GM19240 (cell line): ENCODE results near the gene KIT.

ENCODE experiments used
- DNase-seq: peaks from one replicate; pipeline ENCODE4 v3.0.0; 2011; ENCODE audit warnings: low spot score; ENCODE audit not compliant: insufficient read length

KIT gene

GRCh38 chr4:54700986-54701385, 43.2 kb downstream of the KIT start:
- no peak for DNase-seq

DNA sequence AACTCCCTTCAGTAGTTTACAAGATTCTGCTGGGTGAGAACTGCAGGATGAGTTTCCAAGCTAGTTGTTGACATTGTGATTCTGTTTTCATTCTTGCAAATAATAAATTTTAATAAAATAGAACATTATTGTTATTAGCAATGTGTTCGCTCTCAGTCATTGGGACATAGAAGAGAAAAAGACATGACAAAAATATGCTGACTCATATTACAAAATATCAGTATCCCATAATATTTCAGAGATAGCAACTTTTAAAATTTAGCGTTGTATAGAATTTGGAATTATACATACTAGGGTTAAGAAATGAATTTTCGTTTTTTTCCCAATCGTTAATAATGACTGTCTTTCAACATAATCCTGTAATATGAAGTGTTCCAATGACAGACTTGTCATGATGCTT, 45.4 kb downstream of the KIT start:
- DNase-seq = no peak

DNA sequence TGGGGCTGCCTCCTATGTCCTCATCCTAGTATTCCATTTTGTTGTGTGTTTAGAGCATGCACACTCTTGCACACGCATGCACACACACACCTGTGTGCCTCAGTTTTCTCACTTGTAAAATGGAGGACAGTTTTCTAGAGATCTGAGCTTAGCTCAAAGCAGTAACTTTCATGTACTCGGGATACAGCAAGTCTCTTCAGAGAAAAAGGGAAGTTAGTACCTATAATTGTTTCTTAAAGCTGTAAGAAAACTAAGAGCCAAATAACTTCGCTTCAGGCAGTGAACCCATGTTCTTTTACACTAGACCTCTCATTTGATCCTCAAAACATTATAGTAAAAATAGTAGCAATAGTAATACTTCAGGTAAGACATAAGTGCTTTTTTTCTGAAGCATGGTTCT, 49.6 kb downstream of the KIT start:
- DNase-seq = no peak

DNA sequence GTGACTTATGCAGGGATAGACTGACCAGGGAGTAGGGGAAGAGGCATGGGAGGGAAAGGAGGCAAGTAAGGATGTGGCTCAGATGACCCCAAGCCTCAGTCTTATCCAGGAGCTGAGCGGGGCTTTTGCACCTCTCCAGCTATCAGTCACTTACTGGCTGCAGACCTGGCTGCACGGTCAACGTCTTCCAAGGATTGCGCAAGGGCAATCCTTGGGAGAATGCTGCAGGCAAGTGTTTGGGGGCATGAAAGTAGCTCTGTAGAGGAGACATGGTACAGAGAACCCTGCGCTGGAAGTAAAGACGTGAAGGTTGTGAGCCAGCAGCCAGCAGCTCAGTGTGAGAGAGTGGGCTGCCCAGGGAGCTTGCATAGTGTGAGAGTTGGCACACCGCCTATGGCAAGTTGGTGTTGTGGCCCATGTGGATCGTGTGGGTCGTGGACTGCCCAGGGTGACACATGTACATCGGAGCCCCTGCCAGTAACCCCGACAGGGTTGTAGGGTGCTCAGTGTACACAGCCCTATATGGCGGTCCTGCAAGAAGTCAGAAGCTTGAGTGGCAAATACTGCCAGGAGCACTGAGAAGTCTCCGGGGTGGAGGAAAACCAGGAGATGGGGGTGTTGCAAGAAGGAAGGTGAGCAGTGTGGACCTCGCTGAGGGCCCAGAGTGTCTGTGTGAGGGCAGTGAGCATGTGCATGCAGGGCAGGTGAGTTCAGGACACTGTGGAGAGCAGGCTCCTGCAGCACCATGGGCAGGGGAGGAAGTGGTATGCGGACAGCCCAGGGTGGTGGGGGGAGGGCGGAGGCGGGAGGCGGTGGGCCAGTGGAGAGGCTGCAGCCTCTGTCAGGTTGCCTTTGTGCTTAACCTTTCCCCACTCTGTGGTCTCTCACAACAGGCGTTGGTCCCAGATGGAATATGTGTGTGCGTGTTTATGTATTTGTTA, 50.9 kb downstream of the KIT start:
- DNase-seq = no peak

- DNase-seq = no peak
These were observed 51.6 kb downstream of the KIT start for GRCh38 chr4:54709400-54709799.

- no peak for DNase-seq
These were observed 54.4 kb downstream of the KIT start for GRCh38 chr4:54712206-54712605.

GRCh38 chr4:54714631-54715030, 56.9 kb downstream of the KIT start:
- DNase-seq = no peak

DNA sequence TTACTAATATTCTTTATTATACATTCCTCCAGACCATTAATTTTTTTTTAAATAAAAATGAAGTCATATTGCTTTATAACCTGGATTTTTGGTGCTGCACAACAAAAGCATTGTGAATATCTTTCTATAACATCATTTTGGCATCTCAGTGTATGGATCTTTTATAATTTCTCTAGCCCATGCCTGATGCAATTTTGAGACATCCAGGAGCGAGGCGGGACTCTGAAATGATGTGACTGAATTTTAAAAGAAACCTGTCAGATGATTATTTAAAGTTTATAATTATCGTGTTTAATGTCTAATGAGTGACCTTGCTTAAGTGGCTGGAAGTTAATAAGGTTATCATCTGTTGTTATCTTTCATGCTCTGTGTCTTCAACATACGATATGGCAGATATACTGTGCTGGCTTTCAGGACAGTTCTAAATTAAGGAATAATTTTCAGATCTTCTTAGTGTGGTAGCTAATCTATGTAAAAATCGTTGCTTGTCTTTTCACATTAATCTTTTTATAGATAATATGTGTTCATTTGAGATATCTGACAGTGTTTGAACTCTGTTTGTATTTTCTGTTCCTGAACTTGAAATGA, 58.8 kb downstream of the KIT start:
- DNase-seq = no peak

GRCh38 chr4:54717694-54718093, 59.9 kb downstream of the KIT start:
- DNase-seq = no peak

DNA sequence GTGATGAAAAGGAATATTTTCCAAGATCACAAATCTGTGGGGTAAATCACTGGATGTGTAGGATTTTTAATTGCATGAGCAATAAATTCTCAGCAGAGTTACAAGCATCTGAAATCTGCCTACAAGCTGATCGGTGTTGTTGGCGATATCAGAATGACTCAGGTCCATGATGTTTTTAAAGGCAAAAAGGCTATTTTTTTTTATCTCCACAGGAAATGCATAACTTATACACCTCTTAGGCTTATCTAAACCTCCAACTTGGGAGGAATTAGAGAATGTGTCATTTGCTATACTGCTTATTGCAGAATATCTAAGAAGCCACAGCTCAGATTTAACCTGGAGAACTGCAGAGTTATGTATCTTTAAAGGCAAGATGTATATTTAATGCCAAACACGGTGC, 61.6 kb downstream of the KIT start:
- DNase-seq = no peak

- no peak for DNase-seq
These were observed 65.5 kb downstream of the KIT start for GRCh38 chr4:54723220-54723619.

GRCh38 chr4:54723820-54724219, 66.1 kb downstream of the KIT start:
- no peak for DNase-seq

GRCh38 chr4:54726907-54727306, 69.2 kb downstream of the KIT start:
- DNase-seq = no peak

- DNase-seq = no peak
These were observed 69.6 kb downstream of the KIT start for GRCh38 chr4:54727346-54727745.

- DNase-seq = no peak
These were observed 70.6 kb downstream of the KIT start for GRCh38 chr4:54728368-54728767.

GRCh38 chr4:54729256-54729655, 71.5 kb downstream of the KIT start:
- DNase-seq = no peak

DNA sequence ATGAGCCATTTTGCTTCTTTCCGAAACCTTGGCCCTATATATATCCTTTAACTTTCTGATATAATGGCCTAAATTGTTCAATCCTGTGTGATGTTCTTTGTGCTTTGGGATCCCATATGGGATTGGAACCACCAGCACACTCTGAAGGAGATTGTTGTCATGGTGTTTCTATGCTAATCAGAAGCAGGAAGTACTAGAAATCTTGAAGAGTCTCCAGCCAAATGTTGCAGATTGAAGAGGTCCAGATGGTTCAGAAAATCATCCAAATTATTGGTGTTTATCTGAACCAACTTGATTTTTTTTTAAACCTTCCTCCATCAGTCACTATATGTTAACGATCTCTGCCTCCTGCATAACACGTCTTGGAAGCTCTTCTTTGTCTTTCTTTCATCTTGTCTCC, 72.8 kb downstream of the KIT start:
- no peak for DNase-seq

DNA sequence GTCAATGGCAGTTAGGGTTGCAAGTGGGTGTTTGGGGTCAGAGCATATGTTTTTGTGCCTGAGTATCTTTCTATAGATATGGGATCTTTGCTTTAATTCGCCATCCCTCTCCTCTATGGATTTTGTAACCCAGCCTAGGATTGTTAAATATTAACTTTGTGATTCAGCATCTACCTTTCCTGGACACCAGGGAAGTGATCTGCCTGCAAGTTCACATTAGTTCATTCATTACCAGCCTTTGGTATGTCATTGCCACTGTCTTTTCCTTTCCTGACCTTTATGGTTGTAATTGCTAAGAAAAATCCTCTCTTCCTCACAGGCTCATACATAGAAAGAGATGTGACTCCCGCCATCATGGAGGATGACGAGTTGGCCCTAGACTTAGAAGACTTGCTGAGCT, 73.8 kb downstream of the KIT start:
- no peak for DNase-seq

DNA sequence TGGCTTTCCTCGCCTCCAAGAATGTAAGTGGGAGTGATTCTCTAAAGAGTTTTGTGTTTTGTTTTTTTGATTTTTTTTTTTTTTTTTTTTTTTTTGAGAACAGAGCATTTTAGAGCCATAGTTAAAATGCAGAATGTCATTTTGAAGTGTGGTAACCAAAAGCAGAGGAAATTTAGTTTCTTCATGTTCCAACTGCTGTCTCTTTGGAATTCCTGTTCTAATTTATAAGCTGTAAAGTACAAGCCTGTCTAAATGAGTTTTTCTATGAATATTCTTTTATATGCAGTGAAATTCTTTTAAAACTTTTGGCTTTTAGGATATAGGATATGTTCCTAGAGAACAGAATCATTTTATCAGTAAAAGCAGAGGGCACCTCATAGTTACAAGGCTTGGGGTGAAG, 74.2 kb downstream of the KIT start:
- DNase-seq = no peak

DNA sequence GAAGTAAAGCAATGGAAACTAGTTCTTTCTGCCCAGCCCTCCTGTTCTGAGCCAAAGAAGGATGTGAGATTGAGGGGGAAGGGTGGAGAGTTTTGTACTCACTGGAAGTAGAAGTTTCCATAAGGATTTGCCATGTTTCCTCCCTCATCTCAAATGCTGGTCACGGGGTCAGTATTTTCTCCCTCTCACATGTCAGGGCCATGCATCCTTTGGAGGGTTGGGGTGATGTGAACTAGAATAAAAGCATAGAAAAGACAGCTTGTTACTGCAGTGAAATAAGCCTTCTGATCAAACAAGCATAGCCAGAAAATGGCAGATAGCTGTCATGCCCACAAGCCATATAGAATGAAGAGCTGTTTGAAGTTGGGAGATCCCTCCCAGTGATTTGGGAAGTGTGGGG, 79.7 kb downstream of the KIT start:
- DNase-seq = no peak

GRCh38 chr4:54741202-54741601, 83.4 kb downstream of the KIT start:
- DNase-seq = no peak

DNA sequence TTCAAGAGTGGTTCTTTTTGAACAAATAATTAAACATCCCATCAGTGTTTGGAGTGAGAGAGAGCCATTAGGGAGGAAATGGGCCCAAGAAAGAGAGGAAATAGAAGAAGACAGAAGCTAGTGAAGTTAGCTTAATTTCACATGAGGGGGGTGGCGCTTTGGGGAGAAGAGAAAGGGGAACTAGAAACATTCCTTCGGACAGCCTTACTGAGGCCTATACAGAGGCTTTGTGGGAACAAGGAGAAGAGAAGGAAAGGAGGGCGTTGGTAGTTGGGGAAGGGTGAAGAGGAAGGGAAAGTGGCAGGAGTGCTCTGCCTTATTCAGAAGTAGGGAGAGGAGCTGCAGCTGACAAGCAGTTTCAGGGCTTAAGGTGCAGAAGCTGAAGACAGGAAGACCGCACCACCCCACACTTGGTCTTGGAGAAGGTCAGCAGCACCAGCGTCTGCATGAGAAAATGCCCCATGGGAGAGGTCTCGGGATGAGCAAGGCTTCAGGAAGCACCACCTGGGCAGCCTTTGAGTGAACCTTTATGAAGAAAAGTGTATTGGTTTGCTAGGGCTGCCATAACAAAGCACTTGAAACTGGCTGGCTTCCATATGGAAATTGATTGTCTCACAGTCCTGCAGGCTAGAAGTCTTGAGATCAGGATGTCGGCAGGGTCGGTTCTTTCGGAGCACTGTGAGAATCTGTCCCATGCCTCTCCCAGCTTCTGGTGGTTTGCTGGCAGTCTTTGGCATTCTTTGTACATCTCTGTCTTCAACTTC, 85.1 kb downstream of the KIT start:
- DNase-seq = no peak
